Endothelial cell of umbilical vein (primary cell): ENCODE measurements around the gene LRRC32. TPM values are rescaled to one million over a fixed set of nuclear protein-coding genes. Genes with fewer than 3 reads are reported as not detected.

ENCODE experiments used
- BruUV-seq: library from RNA; stranded (reverse); fragments of 400-500 nt; replicated peaks from 2 replicates; lab custom pipeline; 2021; lab: Mats Ljungman, UMichigan
- CTCF ChIA-PET: fragments of 300-600, 350-600 bp; sonication (Branson Sonifier 250); formaldehyde crosslinking; loops from one replicate; lab custom pipeline; 2021; ENCODE audit warnings: antibody characterized with exemption, inconsistent platforms; lab: Charles Lee
- POLR2A ChIA-PET: fragments of 300-600, 350-600 bp; sonication (Branson Sonifier 250); formaldehyde crosslinking; loops from one replicate; lab custom pipeline; 2021; ENCODE audit warnings: antibody characterized with exemption, inconsistent platforms; lab: Charles Lee
- DNase-seq: peaks from one replicate; pipeline ENCODE4 v3.0.0-alpha.2; 2011; ENCODE audit warnings: low read depth, low spot score
- FAIRE-seq: peaks from 2 replicates; lab custom pipeline; 2011; peaks lifted over from hg19 to GRCh38; lab: Jason Lieb, UNC
- H2AFZ ChIP-seq: 2 replicates; pipeline ENCODE4 v1.6.0; 2012; ENCODE audit warnings: low read depth, low read length, control low read depth, inconsistent platforms
- H3K27ac ChIP-seq: 2 replicates; pipeline ENCODE4 v1.5.1; 2011; ENCODE audit warnings: low read depth, mild to moderate bottlenecking, control low read depth, low read length, moderate library complexity; ENCODE audit not compliant: insufficient read depth
- H3K27me3 ChIP-seq, 2 experiments: 2 replicates each; pipeline versions ENCODE4 v1.6.0 to v1.6.1; 2011; ENCODE audit warnings: low read length in 2 of 2, mixed read lengths in 1 of 2; ENCODE audit not compliant: control insufficient read depth in 2 of 2, insufficient read depth in 2 of 2
- H3K36me3 ChIP-seq, 2 experiments: 2 replicates in 1 of 2; 3 replicates in 1 of 2; pipeline ENCODE4 v1.5.1; 2011; ENCODE audit warnings: low read length in 2 of 2, mild to moderate bottlenecking in 1 of 2, moderate library complexity in 1 of 2; ENCODE audit not compliant: control insufficient read depth in 2 of 2, insufficient read depth in 2 of 2; ENCODE audit errors: extremely low read depth in 1 of 2
- H3K4me1 ChIP-seq: 3 replicates; pipeline ENCODE4 v1.5.1; 2011; ENCODE audit warnings: mild to moderate bottlenecking, low read length; ENCODE audit not compliant: control insufficient read depth, insufficient read depth; ENCODE audit errors: extremely low read depth
- H3K4me2 ChIP-seq: 2 replicates; pipeline ENCODE4 v1.6.1; 2011; ENCODE audit warnings: low read length, control low read depth, mixed read lengths; ENCODE audit not compliant: insufficient read depth
- H3K4me3 ChIP-seq, 3 experiments: fragments of 200-600 bp in 1 of 3; sonication (generic), shearing (Covaris generic) in 1 of 3; replicated peaks in 1 of 3; 2 replicates each; pipeline ENCODE4 v1.5.1; 2011 to 2016; ENCODE audit warnings: control low read depth in 3 of 3, low read length in 3 of 3, mild to moderate bottlenecking in 2 of 3, inconsistent platforms in 1 of 3, low read depth in 1 of 3, moderate library complexity in 1 of 3; ENCODE audit not compliant: insufficient read depth in 1 of 3
- H3K79me2 ChIP-seq: 2 replicates; pipeline ENCODE4 v1.6.0; 2012; ENCODE audit warnings: low read length, inconsistent platforms; ENCODE audit not compliant: control insufficient read depth, insufficient read depth
- H3K9ac ChIP-seq: replicated peaks from 2 replicates; pipeline ENCODE3; 2011; ENCODE audit warnings: low read length, control low read depth; ENCODE audit not compliant: insufficient read depth; ENCODE audit errors: extremely low read depth
- H3K9me1 ChIP-seq: replicated peaks from 3 replicates; pipeline ENCODE4 v1.6.0; 2011; ENCODE audit warnings: mild to moderate bottlenecking, low read length; ENCODE audit not compliant: control insufficient read depth, insufficient read depth; ENCODE audit errors: extremely low read depth
- H3K9me3 ChIP-seq: replicated peaks from 2 replicates; pipeline ENCODE4 v1.5.1; 2012; ENCODE audit warnings: low read length, inconsistent platforms; ENCODE audit not compliant: control insufficient read depth, insufficient read depth
- H4K20me1 ChIP-seq: replicated peaks from 2 replicates; pipeline ENCODE3; 2011; ENCODE audit warnings: mild to moderate bottlenecking, low read length; ENCODE audit not compliant: control insufficient read depth, insufficient read depth; ENCODE audit errors: extremely low read depth
- CTCF ChIP-seq, 2 donors: IDR thresholded peaks; 1 replicate in 1 of 2; 2 replicates in 1 of 2; pipeline ENCODE4 v1.5.1; 2011; ENCODE audit warnings: low read length in 2 of 2, mild to moderate bottlenecking in 2 of 2, moderate library complexity in 2 of 2, control low read depth in 1 of 2, inconsistent platforms in 1 of 2, low read depth in 1 of 2; ENCODE audit not compliant: insufficient read depth in 1 of 2; ENCODE audit errors: extremely low read depth in 1 of 2
- EZH2 ChIP-seq: IDR thresholded peaks from 2 replicates; pipeline ENCODE4 v1.6.1; 2012; ENCODE audit warnings: borderline replicate concordance, low read depth, mild to moderate bottlenecking, moderate library complexity, low read length, inconsistent platforms; ENCODE audit not compliant: severe bottlenecking
- FOS ChIP-seq: IDR thresholded peaks from 2 replicates; pipeline ENCODE4 v1.6.1; 2011; ENCODE audit warnings: mild to moderate bottlenecking, low read length, moderate library complexity, borderline replicate concordance; ENCODE audit not compliant: insufficient read depth
- JUN ChIP-seq: IDR thresholded peaks from 2 replicates; pipeline ENCODE4 v1.6.1; 2011; ENCODE audit warnings: borderline replicate concordance, low read depth; ENCODE audit not compliant: insufficient read length, insufficient read depth
- MAX ChIP-seq: IDR thresholded peaks from 2 replicates; pipeline ENCODE4 v1.6.1; 2011; ENCODE audit not compliant: insufficient read depth, insufficient read length
- MYC ChIP-seq: IDR thresholded peaks from one replicate; pipeline ENCODE4 v1.6.1; 2011; ENCODE audit warnings: mild to moderate bottlenecking, low read depth, low read length
- POLR2A ChIP-seq: IDR thresholded peaks from 2 replicates; pipeline ENCODE4 v1.6.1; 2012; ENCODE audit warnings: low read depth, mild to moderate bottlenecking, control low read depth, low read length
- dilution Hi-C: fragments of 300-500 bp; cut with MboI; formaldehyde crosslinking; loops from one replicate; pipeline ENCODE4 v1.15.0; 2019; ENCODE audit warnings: low sequenced_read_pairs; ENCODE audit not compliant: extremely low pct_ligation_motif_present
- intact Hi-C: fragments of 100-400 bp; cut with micrococcal nuclease; formaldehyde crosslinking; loops from one replicate; pipeline ENCODE4 v1.10.0; 2022
- polyA plus RNA-seq, 4 experiments: library from polyadenylated mRNA; depleted of rRNA in 3 of 4; stranded (reverse) in 3 of 4; unstranded in 1 of 4; fragments of >200 nt; gene quantifications; 2 replicates each; pipeline versions ENCODE4 v1.2.1 to v1.2.3, GENCODE V29; 2011 to 2012; ENCODE audit warnings: missing spikeins in 1 of 4
- total RNA-seq: library from RNA; stranded (reverse); gene quantifications from 2 replicates; pipeline ENCODE4 v1.2.3, GENCODE V29; 2021

Gene LRRC32
- total and polyA plus RNA-seq, 2 donors (not counting 3 experiments of a cell fraction or from before 2014, with no cell fraction given), result 77.2 to 117 TPM

- ChIA-PET CTCF (no interaction called here), POLR2A (no interaction called here)
- H3K9me3 ChIP-seq, result no peaks in the 10 kb centered on the region
- peaks cover 21% of the 10 kb centered on the region for H3K4me1 ChIP-seq
- H3K9me1 ChIP-seq, result no peaks in the 10 kb centered on the region
- DNase-seq, result no peak
- no peak overlapping the region for H3K27ac ChIP-seq
- no TSS peak for BruUV-seq
- no peak for TF ChIP-seq FOS
- no peak for TF ChIP-seq POLR2A
- no peak for TF ChIP-seq MYC
- no peak for TF ChIP-seq EZH2
- TF ChIP-seq JUN, result no peak
- TF ChIP-seq MAX, result no peak
- no peak for TF ChIP-seq CTCF (IDR thresholded peaks at IDR 0.05; ENCODE audit: extremely low read depth in 1 of 2, insufficient read depth in 1 of 2, low read depth in 1 of 2, low read length in 2 of 2)
- no peak overlapping the region for H3K4me3 ChIP-seq
- H4K20me1 ChIP-seq, result no peaks in the 10 kb centered on the region
- no peak overlapping the region for H3K9ac ChIP-seq
- no peak overlapping the region for H2AFZ ChIP-seq
- no peak for FAIRE-seq
- no peaks in the 10 kb centered on the region for H3K79me2 ChIP-seq
- intact Hi-C loops (loop anchor here (1.0 to 2.0 kb wide), 2 partner anchors 15 to 35 kb away; no protein-coding TSS in a partner anchor), dilution Hi-C loops (no loop called here)
- no peak overlapping the region for H3K4me2 ChIP-seq
- no peaks in the 10 kb centered on the region for H3K36me3 ChIP-seq
- H3K27me3 ChIP-seq, result no peaks in the 10 kb centered on the region
Observed at GRCh38 chr11:76613901-76614300, 56.6 kb downstream of the LRRC32 start.
